K562 (cell line): ENCODE results near the gene CEP131. TPM values are rescaled to one million over a fixed set of nuclear protein-coding genes. Genes with fewer than 3 reads are reported as not detected.
A peak's percentile ranks its signal among the peaks of the same experiment; 100 is the strongest.

ENCODE experiments used
- ATAC-seq: fragments of 200-7000 bp; cut with Tn5 transposase; 3 replicates; pipeline ENCODE4 v1.9.1; 2020; ENCODE audit warnings: moderate library complexity
- BruUV-seq: library from RNA; stranded (reverse); fragments of 400-500 nt; replicated peaks from 2 replicates; lab custom pipeline; 2021; lab: Mats Ljungman, UMichigan
- CTCF ChIA-PET: fragments of 300-600 bp; formaldehyde crosslinking; extraction: SDS; loops from one replicate; lab custom pipeline; 2021; ENCODE audit warnings: low intra/inter-chr PET ratio; lab: Yijun Ruan, JAX
- POLR2A ChIA-PET: fragments of 300-600, 350-650 bp; sonication (Branson Sonifier 250); formaldehyde crosslinking; extraction: SDS; loops from one replicate; lab custom pipeline; 2021; ENCODE audit warnings: antibody characterized with exemption, inconsistent platforms; lab: Yijun Ruan, JAX
- DNase-seq, 4 experiments: peaks; one replicate each; pipeline versions ENCODE4 v3.0.0 to v3.0.0-alpha.2; 2011 to 2018; ENCODE audit warnings: low spot score in 3 of 4, mixed read lengths in 3 of 4; ENCODE audit errors: extremely low read depth in 1 of 4
- FAIRE-seq: peaks from 2 replicates; lab custom pipeline; 2011; peaks lifted over from hg19 to GRCh38; lab: Jason Lieb, UNC
- H2AFZ ChIP-seq: 2 replicates; pipeline ENCODE4 v1.6.0; 2011; ENCODE audit warnings: low read depth, low read length, control low read depth, inconsistent platforms
- H3K27ac ChIP-seq: fragments of 200-600 bp; 3 replicates; pipeline ENCODE4 v1.8.0; 2011; ENCODE audit warnings: low read depth, mild to moderate bottlenecking, control low read depth, inconsistent platforms, low read length, moderate library complexity, mixed read lengths; ENCODE audit errors: extremely low read depth
- H3K27me3 ChIP-seq, 2 experiments: fragments of 300-600 bp in 1 of 2; 2 replicates in 1 of 2; 3 replicates in 1 of 2; pipeline versions ENCODE4 v1.6.0 to v1.8.0; 2011; ENCODE audit warnings: inconsistent platforms in 2 of 2, low read length in 2 of 2, mild to moderate bottlenecking in 1 of 2, mixed read lengths in 1 of 2, moderate library complexity in 1 of 2; ENCODE audit not compliant: control insufficient read depth in 2 of 2, insufficient read depth in 2 of 2
- H3K36me3 ChIP-seq: fragments of 300-600 bp; 3 replicates; pipeline ENCODE4 v1.8.0; 2011; ENCODE audit warnings: mild to moderate bottlenecking, low read length, inconsistent platforms; ENCODE audit not compliant: control insufficient read depth, insufficient read depth
- H3K4me1 ChIP-seq, 2 experiments: fragments of 200-600 bp in 1 of 2; replicated peaks in 1 of 2; 2 replicates in 1 of 2; 3 replicates in 1 of 2; pipeline versions ENCODE4 v1.5.1 to v1.8.0; 2011; ENCODE audit warnings: inconsistent platforms in 2 of 2, low read length in 2 of 2, mild to moderate bottlenecking in 1 of 2, mixed read lengths in 1 of 2, moderate library complexity in 1 of 2; ENCODE audit not compliant: control insufficient read depth in 2 of 2, insufficient read depth in 2 of 2
- H3K4me2 ChIP-seq: 2 replicates; pipeline ENCODE4 v1.6.1; 2011; ENCODE audit warnings: low read length, control low read depth, inconsistent platforms, mixed read lengths; ENCODE audit not compliant: insufficient read depth
- H3K4me3 ChIP-seq: fragments of 200-600 bp; sonication (generic), shearing (Covaris generic); 2 replicates; pipeline ENCODE4 v1.5.1; 2016; ENCODE audit warnings: control low read depth, inconsistent platforms
- H3K79me2 ChIP-seq: fragments of 200-600 bp; 3 replicates; pipeline ENCODE4 v1.8.0; 2011; ENCODE audit warnings: low read length, inconsistent platforms; ENCODE audit not compliant: control insufficient read depth, insufficient read depth
- H3K9ac ChIP-seq, 2 experiments: 2 replicates each; pipeline versions ENCODE4 v1.6.0 to v1.6.1; 2011; ENCODE audit warnings: low read depth in 2 of 2, low read length in 2 of 2, control low read depth in 1 of 2, inconsistent platforms in 1 of 2, mild to moderate bottlenecking in 1 of 2, mixed read lengths in 1 of 2; ENCODE audit not compliant: insufficient read depth in 1 of 2
- H3K9me1 ChIP-seq: one replicate; pipeline ENCODE4 v1.6.0; 2011; ENCODE audit warnings: inconsistent platforms, mild to moderate bottlenecking, low read length, moderate library complexity; ENCODE audit not compliant: control insufficient read depth, insufficient read depth
- H3K9me3 ChIP-seq: replicated peaks from 2 replicates; pipeline ENCODE4 v1.5.1; 2011; ENCODE audit warnings: low read depth, low read length, inconsistent platforms; ENCODE audit not compliant: control insufficient read depth, insufficient read depth
- H4K20me1 ChIP-seq: replicated peaks from 2 replicates; pipeline ENCODE4 v1.6.1; 2011; ENCODE audit warnings: low read length, inconsistent platforms, mixed read lengths; ENCODE audit not compliant: control insufficient read depth, insufficient read depth
- HMBOX1 ChIP-seq: sonication (generic); IDR thresholded peaks from 2 replicates; pipeline ENCODE4 v1.6.1; 2016
- HMG20A ChIP-seq: fragments of 450-650 bp; formaldehyde crosslinking; conservative IDR thresholded peaks from 2 replicates; pipeline ENCODE4 v1.4.0; 2020; ENCODE audit warnings: mild to moderate bottlenecking, mixed read lengths
- MTF1 ChIP-seq: fragments of 250-450 bp; sonication (Bioruptor Pico); IDR thresholded peaks from 2 replicates; pipeline ENCODE4 v1.9.0; 2021; ENCODE audit warnings: moderate library complexity, mild to moderate bottlenecking, inconsistent platforms, borderline replicate concordance
- RBM34 ChIP-seq: fragments of 200-400 bp; formaldehyde crosslinking; IDR thresholded peaks from 2 replicates; pipeline ENCODE4 v1.6.1; 2018; ENCODE audit warnings: low read length, borderline replicate concordance; ENCODE audit not compliant: insufficient read depth
- ZNF124 ChIP-seq: sonication (generic); formaldehyde crosslinking; IDR thresholded peaks from 2 replicates; pipeline ENCODE4 v1.8.1; 2022; ENCODE audit warnings: missing genetic modification reagents
- ZNF212 ChIP-seq: fragments of 450-650 bp; formaldehyde crosslinking; IDR thresholded peaks from 2 replicates; pipeline ENCODE4 v1.4.0; 2020; ENCODE audit warnings: mild to moderate bottlenecking
- WGBS: fragments of 100-300 bp; shearing (Covaris generic); methylation state at CpG from one replicate; pipeline ENCODE4 v1.1.6; 2016; ENCODE audit warnings: low coverage, mixed read lengths; ENCODE audit not compliant: insufficient coverage; ENCODE audit errors: missing lambda C conversion rate; 5-methylcytosine and 5-hydroxymethylcytosine counted together
- in situ Hi-C: fragments of 300-500 bp; cut with MboI; formaldehyde crosslinking; loops from 4 replicates; pipeline ENCODE4 v1.15.0; 2018; ENCODE audit warnings: inconsistent platforms, mixed read lengths
- intact Hi-C: fragments of 100-400 bp; cut with micrococcal nuclease; formaldehyde crosslinking; loops from 2 replicates; pipeline ENCODE4 v1.14.2; 2022
- polyA plus RNA-seq, 8 experiments: library from polyadenylated mRNA; depleted of rRNA in 4 of 8; stranded (reverse) in 5 of 8; unstranded in 3 of 8; fragments of >200 nt; fragmentation: Nextera tagmentation in 2 of 8; fragmentation: Illumina TruSeq in 1 of 8; extraction: Ambion mirVana in 2 of 8; extraction: Trizol in 1 of 8; gene quantifications; 2 replicates each; pipeline versions ENCODE4 v1.2.1 to v1.2.3, GENCODE V29; 2011 to 2014; ENCODE audit warnings: inconsistent platforms in 1 of 8, missing spikeins in 1 of 8
- total RNA-seq, 7 experiments: library from RNA; depleted of rRNA in 6 of 7; stranded (reverse); fragments of >200 nt in 6 of 7; fragmentation: Illumina TruSeq in 2 of 7; extraction: Trizol in 2 of 7; gene quantifications; 2 replicates each; pipeline versions ENCODE4 v1.2.1 to v1.2.3, GENCODE V29; 2011 to 2021; ENCODE audit warnings: low replicate concordance in 1 of 7
- TF ChIP-seq, protein P1 (sequence below), 2 experiments: fragments of 450-650 bp; formaldehyde crosslinking in 1 of 2; IDR thresholded peaks; 2 replicates each; pipeline versions ENCODE4 v1.4.0 to v1.6.1; 2014 to 2020; ENCODE audit warnings: mild to moderate bottlenecking in 2 of 2, borderline replicate concordance in 1 of 2, low read depth in 1 of 2
- TF ChIP-seq, protein P2 (sequence below): fragments of 250-450 bp; sonication (Bioruptor Pico); IDR thresholded peaks from 2 replicates; pipeline ENCODE4 v1.8.0; 2022; ENCODE audit warnings: inconsistent platforms

Gene CEP131
- total and polyA plus RNA-seq, 9 of the 15 experiments (the other 6 are each of a cell fraction or from before 2014, with no cell fraction given): 0.24 to 21.2 (median 2.3) TPM

DNA sequence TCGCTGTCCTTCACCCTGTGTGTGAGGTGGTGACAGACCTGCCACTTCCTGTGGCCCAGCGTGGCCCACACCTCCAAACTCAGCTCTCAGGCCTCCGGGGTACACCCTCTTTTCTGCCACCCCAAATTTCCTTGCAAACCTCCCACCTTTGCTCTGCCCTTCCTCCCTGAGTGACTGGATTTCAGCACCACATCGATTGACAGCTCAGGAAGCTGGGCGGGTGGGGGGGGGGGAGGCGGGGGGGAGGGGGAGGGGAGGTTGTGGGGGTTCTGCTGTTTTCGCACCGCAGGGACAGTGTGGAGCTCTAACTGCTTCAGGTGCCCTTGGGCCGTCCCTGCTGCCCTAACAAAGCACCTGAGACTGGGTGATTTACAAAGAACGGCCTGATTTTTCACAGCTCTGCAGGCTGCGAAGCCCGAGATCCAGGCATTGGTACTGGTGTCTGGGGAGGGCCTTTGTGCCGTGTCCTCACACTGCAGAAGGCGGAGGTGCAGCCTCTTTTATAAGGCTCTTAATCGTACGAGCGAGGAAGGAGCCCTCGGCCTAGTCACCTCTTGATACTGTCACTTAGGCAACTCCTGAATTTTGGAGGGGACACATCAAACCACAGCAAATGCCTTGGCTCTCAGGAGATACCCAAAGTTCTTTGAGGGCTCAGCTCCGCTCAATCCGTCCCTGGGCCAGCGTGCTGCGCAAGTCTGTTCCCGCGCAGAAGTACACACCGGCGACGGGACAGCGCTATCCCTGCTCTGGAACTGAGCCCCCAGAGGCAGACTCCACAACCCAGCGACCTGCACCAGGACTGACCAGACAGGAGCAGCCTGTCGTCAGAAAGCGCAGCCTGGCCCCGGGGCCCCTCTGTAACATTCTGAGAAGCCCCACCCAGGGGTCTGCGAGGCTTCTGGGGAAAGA lies 19.9 kb upstream of the CEP131 start:
- H2AFZ ChIP-seq: no peak overlapping the region
- peaks cover 10 to 88% of the 10 kb centered on the region in 2 experiments; a peak in 4 of 5 replicates for H3K4me1 ChIP-seq
- no peaks in the 10 kb centered on the region for H3K9me3 ChIP-seq
- DNase-seq: no peak
- no peak overlapping the region for H3K4me2 ChIP-seq
- H3K4me3 ChIP-seq: no peak overlapping the region
- H3K27ac ChIP-seq: no peak overlapping the region
- intact Hi-C loops (no loop called here), in situ Hi-C loops (loop anchor here (25.0 kb wide), 1 partner anchor 105 kb away; no protein-coding TSS in a partner anchor)
- H3K9me1 ChIP-seq: no peaks in the 10 kb centered on the region
- FAIRE-seq: no peak
- no TSS peak for BruUV-seq
- WGBS: 83% methylated on average over 23 of the region's 33 CpGs
- H4K20me1 ChIP-seq: peaks cover 6% of the 10 kb centered on the region; the same call in 1 of the 2 replicates
- no peaks in the 10 kb centered on the region for H3K27me3 ChIP-seq
- ChIA-PET CTCF (interaction anchor here (0.8 to 2.0 kb wide), 3 partner anchors 100 to 141 kb away, joined by 3 to 17 read pairs (median 6); no protein-coding TSS in a partner anchor), POLR2A (interaction anchor here (0.7 to 0.8 kb wide), 2 partner anchors 53 to 144 kb away, joined by 3 to 4 read pairs; partner anchors contain the start of gene SLC38A10)
- peaks cover 19% of the 10 kb centered on the region; the same call in 1 of the 3 replicates for H3K36me3 ChIP-seq
- no peak for ATAC-seq
- H3K79me2 ChIP-seq: peaks cover 34% of the 10 kb centered on the region
- H3K9ac ChIP-seq: peak overlapping the region in 1 of 2 experiments; percentile 68; a peak in 2 of 4 replicates
- TF ChIP-seq RBM34: no peak
- no peak for TF ChIP-seq ZNF124 (CRISPR knock-in tag)
- no peak for TF ChIP-seq ZNF212
- no peak for TF ChIP-seq HMG20A (CRISPR knock-in tag)
- no peak for TF ChIP-seq HMBOX1
- no peak for TF ChIP-seq MTF1
- TF ChIP-seq, protein P1, sequence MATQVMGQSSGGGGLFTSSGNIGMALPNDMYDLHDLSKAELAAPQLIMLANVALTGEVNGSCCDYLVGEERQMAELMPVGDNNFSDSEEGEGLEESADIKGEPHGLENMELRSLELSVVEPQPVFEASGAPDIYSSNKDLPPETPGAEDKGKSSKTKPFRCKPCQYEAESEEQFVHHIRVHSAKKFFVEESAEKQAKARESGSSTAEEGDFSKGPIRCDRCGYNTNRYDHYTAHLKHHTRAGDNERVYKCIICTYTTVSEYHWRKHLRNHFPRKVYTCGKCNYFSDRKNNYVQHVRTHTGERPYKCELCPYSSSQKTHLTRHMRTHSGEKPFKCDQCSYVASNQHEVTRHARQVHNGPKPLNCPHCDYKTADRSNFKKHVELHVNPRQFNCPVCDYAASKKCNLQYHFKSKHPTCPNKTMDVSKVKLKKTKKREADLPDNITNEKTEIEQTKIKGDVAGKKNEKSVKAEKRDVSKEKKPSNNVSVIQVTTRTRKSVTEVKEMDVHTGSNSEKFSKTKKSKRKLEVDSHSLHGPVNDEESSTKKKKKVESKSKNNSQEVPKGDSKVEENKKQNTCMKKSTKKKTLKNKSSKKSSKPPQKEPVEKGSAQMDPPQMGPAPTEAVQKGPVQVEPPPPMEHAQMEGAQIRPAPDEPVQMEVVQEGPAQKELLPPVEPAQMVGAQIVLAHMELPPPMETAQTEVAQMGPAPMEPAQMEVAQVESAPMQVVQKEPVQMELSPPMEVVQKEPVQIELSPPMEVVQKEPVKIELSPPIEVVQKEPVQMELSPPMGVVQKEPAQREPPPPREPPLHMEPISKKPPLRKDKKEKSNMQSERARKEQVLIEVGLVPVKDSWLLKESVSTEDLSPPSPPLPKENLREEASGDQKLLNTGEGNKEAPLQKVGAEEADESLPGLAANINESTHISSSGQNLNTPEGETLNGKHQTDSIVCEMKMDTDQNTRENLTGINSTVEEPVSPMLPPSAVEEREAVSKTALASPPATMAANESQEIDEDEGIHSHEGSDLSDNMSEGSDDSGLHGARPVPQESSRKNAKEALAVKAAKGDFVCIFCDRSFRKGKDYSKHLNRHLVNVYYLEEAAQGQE (IDR thresholded peaks at IDR 0.05; ENCODE audit: borderline replicate concordance): peak; percentile 30; the same call in 1 of the 2 replicates
- TF ChIP-seq, protein P1 (CRISPR knock-in tag; IDR thresholded peaks at IDR 0.05; ENCODE audit: low read depth): no peak
- TF ChIP-seq, protein P2, sequence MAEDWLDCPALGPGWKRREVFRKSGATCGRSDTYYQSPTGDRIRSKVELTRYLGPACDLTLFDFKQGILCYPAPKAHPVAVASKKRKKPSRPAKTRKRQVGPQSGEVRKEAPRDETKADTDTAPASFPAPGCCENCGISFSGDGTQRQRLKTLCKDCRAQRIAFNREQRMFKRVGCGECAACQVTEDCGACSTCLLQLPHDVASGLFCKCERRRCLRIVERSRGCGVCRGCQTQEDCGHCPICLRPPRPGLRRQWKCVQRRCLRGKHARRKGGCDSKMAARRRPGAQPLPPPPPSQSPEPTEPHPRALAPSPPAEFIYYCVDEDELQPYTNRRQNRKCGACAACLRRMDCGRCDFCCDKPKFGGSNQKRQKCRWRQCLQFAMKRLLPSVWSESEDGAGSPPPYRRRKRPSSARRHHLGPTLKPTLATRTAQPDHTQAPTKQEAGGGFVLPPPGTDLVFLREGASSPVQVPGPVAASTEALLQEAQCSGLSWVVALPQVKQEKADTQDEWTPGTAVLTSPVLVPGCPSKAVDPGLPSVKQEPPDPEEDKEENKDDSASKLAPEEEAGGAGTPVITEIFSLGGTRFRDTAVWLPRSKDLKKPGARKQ (CRISPR knock-in tag): no peak
